H1 (cell line): ENCODE measurements around the gene SOSTDC1. TPM values are rescaled to one million over a fixed set of nuclear protein-coding genes. Genes with fewer than 3 reads are reported as not detected.
"Not testable (repeated sequence)": the region's sequence is repeated elsewhere in the genome, so short reads cannot be mapped to it uniquely, and the experiment has no call there.

ENCODE experiments used
- CTCF ChIA-PET: fragments of 300-600 bp; sonication (Branson Sonifier 250); formaldehyde crosslinking; loops from one replicate; lab custom pipeline; 2021; ENCODE audit not compliant: partially characterized antibody; lab: Charles Lee
- POLR2A ChIA-PET: fragments of 300-600 bp; sonication (Branson Sonifier 250); formaldehyde crosslinking; loops from one replicate; lab custom pipeline; 2021; ENCODE audit warnings: inconsistent platforms; ENCODE audit not compliant: partially characterized antibody; lab: Charles Lee
- DNase-seq, 2 experiments: peaks; one replicate each; pipeline versions ENCODE4 v3.0.0 to v3.0.0-alpha.2; 2010 to 2022; ENCODE audit warnings: low spot score in 2 of 2, low read depth in 1 of 2, mixed read lengths in 1 of 2
- FAIRE-seq: peaks from 2 replicates; lab custom pipeline; 2011; peaks lifted over from hg19 to GRCh38; lab: Jason Lieb, UNC
- H2AFZ ChIP-seq: 2 replicates; pipeline ENCODE4 v1.8.1; 2012; ENCODE audit warnings: low read length, inconsistent platforms
- H2AK5ac ChIP-seq: 2 replicates; pipeline ENCODE4 v1.6.1; 2013; ENCODE audit warnings: low read depth, low read length
- H2BK120ac ChIP-seq: replicated peaks from 2 replicates; pipeline ENCODE3; 2013; ENCODE audit warnings: low read depth, low read length, inconsistent platforms
- H2BK12ac ChIP-seq: 2 replicates; pipeline ENCODE4 v1.6.1; 2013; ENCODE audit warnings: low read depth, low read length
- H2BK15ac ChIP-seq: 2 replicates; pipeline ENCODE4 v1.6.1; 2013; ENCODE audit warnings: low read length
- H2BK20ac ChIP-seq: 2 replicates; pipeline ENCODE4 v1.6.1; 2013; ENCODE audit warnings: low read length
- H2BK5ac ChIP-seq: 2 replicates; pipeline ENCODE4 v1.6.1; 2013; ENCODE audit warnings: low read depth, low read length
- H3K14ac ChIP-seq: 2 replicates; pipeline ENCODE4 v1.6.1; 2013; ENCODE audit warnings: inconsistent platforms; ENCODE audit not compliant: insufficient read length
- H3K18ac ChIP-seq: 2 replicates; pipeline ENCODE4 v1.6.1; 2013; ENCODE audit warnings: low read length; ENCODE audit errors: extremely low read depth
- H3K23ac ChIP-seq: 2 replicates; pipeline ENCODE4 v1.6.1; 2013; ENCODE audit warnings: inconsistent platforms; ENCODE audit not compliant: insufficient read length
- H3K23me2 ChIP-seq: 2 replicates; pipeline ENCODE4 v1.6.1; 2013; ENCODE audit warnings: low read depth, low read length
- H3K27ac ChIP-seq: 2 replicates; pipeline ENCODE4 v1.6.1; 2011; ENCODE audit warnings: low read depth, low read length, inconsistent platforms
- H3K27me3 ChIP-seq, 4 experiments: replicated peaks in 1 of 4; 1 replicate in 1 of 4; 2 replicates in 3 of 4; pipeline versions ENCODE4 v1.6.1 to v1.8.1; 2011 to 2013; ENCODE audit warnings: low read length in 3 of 4, mild to moderate bottlenecking in 3 of 4, inconsistent platforms in 2 of 4, mixed read lengths in 2 of 4, moderate library complexity in 1 of 4; ENCODE audit not compliant: control insufficient read depth in 3 of 4, insufficient read depth in 3 of 4; ENCODE audit errors: extremely low read depth in 1 of 4
- H3K36me3 ChIP-seq, 4 experiments: 2 replicates each; pipeline versions ENCODE4 v1.6.1 to v1.8.1; 2011 to 2013; ENCODE audit warnings: mild to moderate bottlenecking in 4 of 4, low read length in 3 of 4, moderate library complexity in 2 of 4, control low read depth in 1 of 4, inconsistent platforms in 1 of 4; ENCODE audit not compliant: insufficient read depth in 4 of 4, control insufficient read depth in 2 of 4
- H3K4ac ChIP-seq: replicated peaks from 2 replicates; pipeline ENCODE3; 2013; ENCODE audit warnings: low read length, low read depth, mixed read lengths, inconsistent platforms; ENCODE audit not compliant: insufficient read length
- H3K4me1 ChIP-seq, 4 experiments: replicated peaks in 1 of 4; 1 replicate in 1 of 4; 2 replicates in 3 of 4; pipeline versions ENCODE4 v1.6.1 to v1.8.1; 2011 to 2013; ENCODE audit warnings: low read length in 3 of 4, inconsistent platforms in 2 of 4, mixed read lengths in 1 of 4; ENCODE audit not compliant: insufficient read depth in 4 of 4, control insufficient read depth in 3 of 4
- H3K4me2 ChIP-seq, 2 experiments: 2 replicates each; pipeline versions ENCODE4 v1.6.1 to v1.8.1; 2011 to 2013; ENCODE audit warnings: low read depth in 2 of 2, low read length in 2 of 2, control low read depth in 1 of 2, inconsistent platforms in 1 of 2, mild to moderate bottlenecking in 1 of 2; ENCODE audit not compliant: insufficient read depth in 1 of 2
- H3K4me3 ChIP-seq, 4 experiments: fragments of 200-600, 300-600 bp in 1 of 4; sonication (generic), shearing (Covaris generic), sonication (Bioruptor Twin) in 1 of 4; 2 replicates each; pipeline versions ENCODE4 v1.5.1 to v1.8.1; 2011 to 2016; ENCODE audit warnings: low read length in 4 of 4, low read depth in 3 of 4, control low read depth in 2 of 4, inconsistent platforms in 2 of 4, mild to moderate bottlenecking in 2 of 4, mixed read lengths in 1 of 4, moderate library complexity in 1 of 4; ENCODE audit not compliant: insufficient read depth in 2 of 4; ENCODE audit errors: extremely low read depth in 1 of 4
- H3K56ac ChIP-seq: replicated peaks from 2 replicates; pipeline ENCODE3; 2013; ENCODE audit warnings: low read depth, mild to moderate bottlenecking, mixed read lengths, low read length, inconsistent platforms; ENCODE audit not compliant: insufficient read length
- H3K79me1 ChIP-seq: 2 replicates; pipeline ENCODE4 v1.6.1; 2013; ENCODE audit warnings: low read depth, low read length, control low read depth
- H3K79me2 ChIP-seq, 2 experiments: 2 replicates each; pipeline versions ENCODE4 v1.6.1 to v1.8.1; 2012 to 2013; ENCODE audit warnings: low read length in 2 of 2, mild to moderate bottlenecking in 2 of 2, inconsistent platforms in 1 of 2; ENCODE audit not compliant: insufficient read depth in 2 of 2, control insufficient read depth in 1 of 2
- H3K9ac ChIP-seq, 4 experiments: replicated peaks in 1 of 4; 1 replicate in 1 of 4; 2 replicates in 3 of 4; pipeline versions ENCODE4 v1.6.1 to v1.8.1; 2011 to 2013; ENCODE audit warnings: low read depth in 3 of 4, low read length in 3 of 4, control low read depth in 2 of 4, mild to moderate bottlenecking in 2 of 4, moderate library complexity in 2 of 4, inconsistent platforms in 1 of 4; ENCODE audit errors: extremely low read depth in 1 of 4
- H3K9me3 ChIP-seq, 2 experiments: 2 replicates each; pipeline versions ENCODE4 v1.6.1 to v1.8.1; 2012 to 2013; ENCODE audit warnings: mild to moderate bottlenecking in 2 of 2, moderate library complexity in 2 of 2, control low read depth in 1 of 2, inconsistent platforms in 1 of 2, low read depth in 1 of 2, low read length in 1 of 2, mixed read lengths in 1 of 2; ENCODE audit not compliant: insufficient read depth in 2 of 2
- H4K20me1 ChIP-seq, 2 experiments: replicated peaks in 1 of 2; 2 replicates each; pipeline versions ENCODE3 to v1.8.1; 2011 to 2013; ENCODE audit warnings: inconsistent platforms in 2 of 2, low read length in 2 of 2, mild to moderate bottlenecking in 1 of 2; ENCODE audit not compliant: insufficient read depth in 2 of 2, control insufficient read depth in 1 of 2
- H4K5ac ChIP-seq: 2 replicates; pipeline ENCODE4 v1.6.1; 2013; ENCODE audit warnings: low read length, low read depth, mixed read lengths, inconsistent platforms; ENCODE audit not compliant: insufficient read length
- H4K8ac ChIP-seq: 2 replicates; pipeline ENCODE4 v1.8.0; 2013; ENCODE audit warnings: mild to moderate bottlenecking, moderate library complexity, low read length, inconsistent platforms; ENCODE audit not compliant: insufficient read depth; ENCODE audit errors: extremely low read depth
- H4K91ac ChIP-seq: replicated peaks from 2 replicates; pipeline ENCODE3; 2013; ENCODE audit warnings: low read length, mixed read lengths, inconsistent platforms; ENCODE audit not compliant: insufficient read length
- WGBS, 2 experiments: shearing (Covaris generic) in 1 of 2; methylation state at CpG; one replicate each; pipeline versions ENCODE4 v1.1.6 to v1.1.7; 2013 to 2015; ENCODE audit warnings: low lambda C conversion rate in 2 of 2, mixed read lengths in 2 of 2, inconsistent platforms in 1 of 2, low coverage in 1 of 2, missing lambda C conversion rate in 1 of 2; ENCODE audit not compliant: insufficient replicate concordance in 2 of 2, insufficient coverage in 1 of 2, insufficient read length in 1 of 2; ENCODE audit errors: extremely low coverage in 1 of 2, missing lambda C conversion rate in 1 of 2; 5-methylcytosine and 5-hydroxymethylcytosine counted together
- polyA plus RNA-seq, 7 experiments: library from polyadenylated mRNA; depleted of rRNA in 3 of 7; stranded (reverse) in 5 of 7; unstranded in 2 of 7; fragments of >200 nt in 5 of 7; fragments of 200-250 nt in 2 of 7; gene quantifications; 1 replicate in 5 of 7; 2 replicates in 1 of 7; 4 replicates in 1 of 7; pipeline versions ENCODE4 v1.2.1 to v1.2.3, GENCODE V29; 2011 to 2013; ENCODE audit warnings: missing spikeins in 2 of 7, mixed read lengths in 2 of 7
- total RNA-seq: library from RNA; stranded (reverse); fragmentation: NEBNext Ultra II Directional; extraction: Animal tissue kit (Norgen Biotek cat#: 25700); gene quantifications from 2 replicates; pipeline ENCODE4 v1.2.1, GENCODE V29; 2021

The SOSTDC1 gene
- total and polyA plus RNA-seq, 2 of the 8 experiments (the other 6 are each of a cell fraction or from before 2014, with no cell fraction given): 0.35 to 0.79 TPM

- H3K79me1 ChIP-seq, H2AFZ ChIP-seq, H3K36me3 ChIP-seq, H2BK20ac ChIP-seq, H4K20me1 ChIP-seq, H3K23ac ChIP-seq, H3K18ac ChIP-seq, H3K4me1 ChIP-seq, H3K56ac ChIP-seq, H2BK5ac ChIP-seq, H2BK120ac ChIP-seq, H4K8ac ChIP-seq, FAIRE-seq, DNase-seq, H2BK12ac ChIP-seq, H3K4me3 ChIP-seq, H3K27ac ChIP-seq, H3K9ac ChIP-seq, H3K23me2 ChIP-seq, H3K4ac ChIP-seq, H2AK5ac ChIP-seq, H3K9me3 ChIP-seq, H3K27me3 ChIP-seq, H3K79me2 ChIP-seq, H3K4me2 ChIP-seq, H4K91ac ChIP-seq, H2BK15ac ChIP-seq, H3K14ac ChIP-seq, H4K5ac ChIP-seq, POLR2A ChIA-PET: not testable (repeated sequence)
- CTCF ChIA-PET: interaction anchor here (0.6 kb wide), 2 partner anchors 422 to 1125 kb away, joined by 3 read pairs; no protein-coding TSS in a partner anchor
- 85% methylated on average over 4 of the region's 5 CpGs; no CpG with 5 or more reads in 1 of the 2 experiments for WGBS, 2 experiments
Observed at GRCh38 chr7:16506422-16506821, 40.9 kb upstream of the SOSTDC1 start.
